Effector memory CD4-positive, alpha-beta T cell (primary cell): ENCODE results near the gene NKAIN2.

Experiments
- DNase-seq, 3 donors: peaks; one replicate each; pipeline ENCODE4 v3.0.0-alpha.2; 2020
- H3K27ac ChIP-seq: 2 replicates; pipeline ENCODE4 v1.7.0; 2013; ENCODE audit warnings: mild to moderate bottlenecking, low read length, moderate library complexity; ENCODE audit not compliant: insufficient read depth, poor library complexity, severe bottlenecking
- H3K27me3 ChIP-seq: replicated peaks from 2 replicates; pipeline ENCODE4 v1.7.0; 2013; ENCODE audit warnings: mild to moderate bottlenecking, low read length; ENCODE audit not compliant: insufficient read depth, control insufficient read depth, poor library complexity, severe bottlenecking
- H3K36me3 ChIP-seq: 2 replicates; pipeline ENCODE4 v1.7.0; 2013; ENCODE audit warnings: mild to moderate bottlenecking, low read length, moderate library complexity; ENCODE audit not compliant: control insufficient read depth, insufficient read depth
- H3K4me1 ChIP-seq: 2 replicates; pipeline ENCODE4 v1.7.0; 2013; ENCODE audit warnings: low read length, mild to moderate bottlenecking; ENCODE audit not compliant: control insufficient read depth, insufficient read depth, poor library complexity, severe bottlenecking
- H3K4me3 ChIP-seq: 2 replicates; pipeline ENCODE4 v1.7.0; 2013; ENCODE audit warnings: low read length, low read depth, mild to moderate bottlenecking; ENCODE audit not compliant: insufficient read depth, poor library complexity, severe bottlenecking
- H3K9me3 ChIP-seq: 2 replicates; pipeline ENCODE4 v1.7.0; 2013; ENCODE audit warnings: mild to moderate bottlenecking, low read length, moderate library complexity; ENCODE audit not compliant: control insufficient read depth

NKAIN2 gene

DNA sequence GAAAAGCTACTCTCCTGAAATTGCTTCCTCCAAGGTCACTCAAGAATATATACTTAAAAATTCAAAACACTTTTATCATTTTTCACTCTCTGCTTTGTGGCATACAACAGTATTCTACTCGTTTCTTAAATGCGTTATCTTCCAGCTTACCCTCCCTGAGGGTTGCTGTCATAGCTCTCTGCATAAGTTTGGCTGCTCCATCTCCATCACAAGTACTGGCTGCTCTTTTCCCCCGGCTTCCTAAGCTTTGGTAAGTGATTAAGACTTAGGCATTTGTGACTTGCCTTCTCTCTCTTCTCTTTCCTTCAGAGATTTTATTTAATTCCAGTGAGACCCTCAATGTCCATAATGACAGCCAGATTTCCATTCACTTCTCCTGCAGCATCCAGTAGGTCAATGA is 128.3 kb downstream of the NKAIN2 start:
- Histone ChIP-seq H3K4me3 (no peak overlapping the region), H3K36me3 (no peaks in the 10 kb centered on the region), H3K27ac (no peak overlapping the region), H3K4me1 (no peaks in the 10 kb centered on the region), H3K27me3 (no peaks in the 10 kb centered on the region), H3K9me3 (no peaks in the 10 kb centered on the region)
- DNase-seq, result no peak

DNA sequence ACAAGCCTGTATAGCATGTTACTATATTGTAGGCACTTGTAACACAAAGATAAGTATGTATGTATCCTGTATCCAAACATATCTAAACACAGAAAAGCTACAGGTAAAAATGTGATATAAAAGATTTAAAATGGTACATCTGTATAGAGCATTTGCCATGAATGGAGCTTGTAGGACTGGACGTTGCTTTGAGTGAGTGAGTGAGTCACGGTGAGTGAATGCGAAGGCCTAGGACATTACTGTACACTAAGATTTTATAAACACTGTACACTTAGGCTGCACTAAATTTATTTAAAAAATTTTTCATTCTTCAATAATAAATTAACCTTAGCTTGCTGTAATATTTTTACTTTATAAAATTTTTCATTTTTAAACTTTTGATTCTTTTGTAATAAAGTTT is 136.9 kb downstream of the NKAIN2 start:
- no peak for DNase-seq
- no peaks in the 10 kb centered on the region for H3K36me3 ChIP-seq
- no peaks in the 10 kb centered on the region for H3K27me3 ChIP-seq
- H3K4me3 ChIP-seq, result no peak overlapping the region
- no peak overlapping the region for H3K27ac ChIP-seq
- no peaks in the 10 kb centered on the region for H3K9me3 ChIP-seq
- no peaks in the 10 kb centered on the region for H3K4me1 ChIP-seq

DNA sequence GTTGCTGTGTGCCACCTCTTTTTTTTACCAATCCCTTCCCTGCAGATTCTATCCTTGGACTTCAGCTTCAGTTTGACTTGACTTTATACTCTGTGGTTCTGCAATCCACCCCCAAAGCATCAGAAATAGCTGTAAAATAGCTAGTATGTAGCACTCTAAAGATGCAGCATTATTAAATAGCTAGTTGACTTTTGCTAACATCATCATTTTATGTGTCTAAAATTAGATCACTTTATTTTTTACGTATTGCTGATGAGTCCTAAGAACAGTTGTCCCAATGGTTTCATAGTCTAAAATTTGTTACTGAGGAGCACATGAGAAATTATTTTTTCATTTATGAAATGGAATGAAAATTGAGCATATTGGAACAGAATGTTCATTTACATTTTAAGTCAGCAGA is 138.2 kb downstream of the NKAIN2 start:
- H3K4me1 ChIP-seq, result no peaks in the 10 kb centered on the region
- no peaks in the 10 kb centered on the region for H3K27me3 ChIP-seq
- DNase-seq, result no peak
- no peaks in the 10 kb centered on the region for H3K36me3 ChIP-seq
- H3K27ac ChIP-seq, result no peak overlapping the region
- H3K9me3 ChIP-seq, result no peaks in the 10 kb centered on the region
- H3K4me3 ChIP-seq, result no peak overlapping the region

DNA sequence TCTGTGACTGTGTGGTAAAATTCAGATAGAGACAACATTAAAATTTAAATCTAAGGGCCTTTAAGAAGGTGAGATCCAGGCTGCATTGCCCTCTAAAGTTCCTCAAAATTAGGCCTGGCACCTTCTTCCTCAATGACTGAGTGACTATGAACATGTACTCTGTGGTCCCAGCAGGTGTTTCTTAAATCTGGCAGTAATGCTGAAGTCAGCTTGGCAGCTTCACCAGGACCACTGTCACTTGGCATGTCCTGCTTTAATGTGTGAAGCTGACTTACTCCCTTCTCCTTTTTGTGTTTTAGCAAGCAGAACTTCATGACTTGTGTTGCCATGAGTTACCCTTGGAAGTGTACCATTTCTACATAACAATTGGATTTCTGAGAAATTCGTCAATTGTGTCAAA is 141.7 kb downstream of the NKAIN2 start:
- Histone ChIP-seq H3K27me3 (no peaks in the 10 kb centered on the region), H3K36me3 (no peaks in the 10 kb centered on the region), H3K4me1 (no peaks in the 10 kb centered on the region), H3K4me3 (no peak overlapping the region), H3K27ac (no peak overlapping the region), H3K9me3 (no peaks in the 10 kb centered on the region)
- no peak for DNase-seq

DNA sequence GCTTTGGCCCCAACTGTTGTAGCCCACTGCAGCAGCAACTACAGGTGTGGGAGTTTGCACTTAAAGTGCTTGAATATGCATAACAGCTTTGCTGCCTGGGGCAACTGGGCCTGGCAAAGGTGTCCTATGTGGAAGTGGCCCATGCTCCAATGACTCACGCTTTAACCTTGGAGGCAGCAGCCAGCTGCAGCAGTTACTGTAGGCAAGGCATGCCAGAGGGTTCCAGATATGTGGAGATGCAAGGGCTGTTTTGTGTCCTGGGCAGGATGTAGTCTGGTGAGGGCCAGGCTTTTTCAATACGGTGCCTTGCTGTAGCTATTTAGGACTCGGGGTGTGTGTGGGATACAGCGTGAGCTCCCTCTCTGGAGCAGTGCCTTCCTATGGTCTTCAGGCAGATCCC is 150.3 kb downstream of the NKAIN2 start:
- Histone ChIP-seq H3K36me3 (no peaks in the 10 kb centered on the region), H3K27ac (no peak overlapping the region), H3K4me1 (no peaks in the 10 kb centered on the region), H3K9me3 (peaks cover 3% of the 10 kb centered on the region), H3K27me3 (no peaks in the 10 kb centered on the region), H3K4me3 (no peak overlapping the region)
- DNase-seq, result no peak

DNA sequence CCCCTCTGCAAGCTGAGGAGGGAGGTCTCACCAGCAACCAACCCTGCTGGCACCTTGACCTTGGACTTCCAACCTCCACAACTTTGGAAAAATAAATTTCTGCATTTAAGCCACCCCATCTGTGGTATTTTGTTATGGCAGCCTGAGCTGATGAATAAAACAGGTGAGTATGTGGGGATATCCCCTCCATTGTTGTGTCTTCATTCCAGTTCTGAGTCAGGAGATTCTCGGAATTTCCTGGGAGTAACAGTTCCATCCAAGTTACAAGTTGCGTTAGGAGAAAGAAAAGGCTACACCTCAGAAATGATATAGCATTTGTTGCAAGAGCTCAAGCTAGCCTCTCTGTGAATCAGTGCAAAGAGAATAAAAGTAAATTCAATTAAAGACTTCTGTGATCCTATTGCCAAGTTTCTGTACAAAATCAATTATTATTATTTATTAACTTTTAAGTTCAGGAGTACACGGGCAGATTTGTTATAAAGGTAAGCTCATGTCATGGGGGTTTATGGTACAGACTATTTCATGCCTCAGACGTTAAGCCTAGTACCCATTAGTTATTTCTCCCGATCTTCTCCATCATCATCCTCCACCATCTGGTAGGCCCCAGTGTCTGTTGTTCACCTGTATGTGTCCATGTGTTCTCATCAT is 153.0 kb downstream of the NKAIN2 start:
- Histone ChIP-seq H3K4me3 (no peak overlapping the region), H3K27me3 (no peaks in the 10 kb centered on the region), H3K4me1 (no peaks in the 10 kb centered on the region), H3K9me3 (peaks cover 3% of the 10 kb centered on the region), H3K27ac (no peak overlapping the region), H3K36me3 (no peaks in the 10 kb centered on the region)
- DNase-seq, result no peak

DNA sequence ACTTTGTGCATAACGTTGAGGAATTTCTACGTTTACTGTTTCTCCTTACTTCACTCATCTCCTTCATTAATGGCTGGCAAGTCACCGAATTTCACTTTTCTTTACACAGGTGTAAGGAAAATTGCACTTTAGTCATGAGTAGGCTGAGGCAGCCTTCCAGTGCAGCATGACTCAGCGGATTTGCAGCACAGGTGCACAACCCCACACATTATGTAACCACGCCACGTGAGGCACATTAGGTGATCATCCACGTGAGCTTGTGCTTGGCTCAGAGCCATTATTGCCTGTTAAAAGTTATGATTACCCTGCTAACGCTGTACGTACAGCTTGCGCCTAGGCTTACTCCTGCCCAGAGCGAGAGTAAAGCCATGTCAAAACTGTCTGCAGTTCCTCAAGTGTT is 158.8 kb downstream of the NKAIN2 start:
- no peaks in the 10 kb centered on the region for H3K27me3 ChIP-seq
- no peak for DNase-seq
- H3K9me3 ChIP-seq, result no peaks in the 10 kb centered on the region
- no peaks in the 10 kb centered on the region for H3K36me3 ChIP-seq
- H3K4me1 ChIP-seq, result no peaks in the 10 kb centered on the region
- no peak overlapping the region for H3K27ac ChIP-seq
- no peak overlapping the region for H3K4me3 ChIP-seq

DNA sequence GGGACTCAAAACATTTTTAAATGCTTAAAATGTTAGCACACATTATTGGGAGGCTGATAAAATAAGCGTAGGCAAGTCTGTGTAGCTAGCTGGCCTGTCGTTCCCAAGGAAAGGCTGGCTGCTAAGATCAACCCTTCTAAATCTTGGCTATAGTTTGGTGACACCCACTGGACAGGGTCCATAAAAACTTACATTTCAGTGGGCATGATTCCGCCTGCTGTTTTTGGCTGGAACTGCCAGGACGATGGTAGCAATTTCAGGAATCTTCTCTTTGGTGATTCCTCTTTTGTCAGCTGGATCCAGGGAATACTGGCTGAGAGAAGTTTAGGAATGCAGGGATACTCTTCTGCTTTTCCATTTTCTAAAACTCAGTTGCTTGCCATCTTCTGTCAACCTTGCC is 162.2 kb downstream of the NKAIN2 start:
- H3K27ac ChIP-seq, result no peak overlapping the region
- H3K9me3 ChIP-seq, result no peaks in the 10 kb centered on the region
- H3K27me3 ChIP-seq, result no peaks in the 10 kb centered on the region
- DNase-seq, result no peak
- no peaks in the 10 kb centered on the region for H3K36me3 ChIP-seq
- H3K4me1 ChIP-seq, result no peaks in the 10 kb centered on the region
- H3K4me3 ChIP-seq, result no peak overlapping the region

DNA sequence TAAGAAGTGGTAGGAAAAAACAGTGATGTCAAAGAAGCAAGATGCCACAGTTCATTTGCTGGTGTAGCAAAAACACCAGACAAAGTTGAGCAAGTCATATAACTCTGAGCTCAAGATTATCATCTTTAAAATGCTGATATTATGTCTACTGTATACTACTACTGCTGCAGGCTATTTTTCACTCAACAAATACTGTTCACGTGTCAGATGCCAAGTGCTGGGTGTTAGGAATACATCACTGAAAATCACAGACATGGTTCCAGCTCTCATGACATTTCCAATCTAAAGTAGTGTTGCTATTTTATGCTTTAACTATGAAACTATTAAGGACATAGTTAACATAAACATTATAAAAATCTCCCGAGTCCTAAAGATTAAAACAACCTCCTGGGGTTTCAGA is 163.0 kb downstream of the NKAIN2 start:
- Histone ChIP-seq H3K4me3 (no peak overlapping the region), H3K36me3 (no peaks in the 10 kb centered on the region), H3K9me3 (no peaks in the 10 kb centered on the region), H3K27ac (no peak overlapping the region), H3K4me1 (no peaks in the 10 kb centered on the region), H3K27me3 (no peaks in the 10 kb centered on the region)
- no peak for DNase-seq

DNA sequence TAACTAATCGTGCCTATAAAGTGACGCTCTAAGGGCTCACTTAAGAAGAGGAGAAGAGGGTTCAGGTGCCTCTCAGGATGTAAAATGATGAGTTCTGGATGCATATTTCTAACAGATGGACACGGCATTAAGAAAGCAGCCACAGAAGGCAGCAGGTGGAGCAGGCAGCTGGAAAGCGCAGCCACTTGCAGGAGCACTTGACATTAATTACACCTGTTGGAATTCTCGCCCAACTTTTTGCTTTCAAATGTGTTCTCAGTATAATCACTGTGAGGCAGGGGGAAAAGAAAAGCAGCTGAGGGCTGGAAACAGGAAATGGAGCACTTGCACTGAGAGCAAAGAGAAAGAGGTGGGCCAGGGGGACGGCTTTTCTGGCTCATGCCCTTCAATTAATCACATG is 164.2 kb downstream of the NKAIN2 start:
- no peak overlapping the region for H3K27ac ChIP-seq
- H3K4me3 ChIP-seq, result no peak overlapping the region
- H3K9me3 ChIP-seq, result no peaks in the 10 kb centered on the region
- no peaks in the 10 kb centered on the region for H3K27me3 ChIP-seq
- no peaks in the 10 kb centered on the region for H3K36me3 ChIP-seq
- DNase-seq, result no peak
- no peaks in the 10 kb centered on the region for H3K4me1 ChIP-seq
